ENCODE measurements around the gene BTNL3. TPM values are rescaled to one million over a fixed set of nuclear protein-coding genes. Genes with fewer than 3 reads are reported as not detected.

BTNL3 gene
- total and polyA plus RNA-seq, 9 of the 15 experiments (the other 6 are each of a cell fraction or from before 2014, with no cell fraction given) = 0.03 to 0.44 (median 0.04) TPM; not detected in 4

- Histone ChIP-seq H3K27me3 (ENCODE audit: control insufficient read depth in 2 of 2, insufficient read depth in 2 of 2, low read length in 2 of 2) (no peaks in the 10 kb centered on the region), H3K4me2 (ENCODE audit: insufficient read depth, low read length) (peak overlapping the region; percentile 99), H3K27ac (ENCODE audit: extremely low read depth, low read depth, low read length) (peak overlapping the region; percentile 89; the same call in 1 of the 3 replicates), H3K36me3 (ENCODE audit: control insufficient read depth, insufficient read depth, low read length) (peaks cover 34% of the 10 kb centered on the region), H3K9me3 (replicated peaks; ENCODE audit: control insufficient read depth, insufficient read depth, low read depth, low read length) (no peaks in the 10 kb centered on the region), H3K4me1 (replicated peaks in 1 of 2; ENCODE audit: control insufficient read depth in 2 of 2, insufficient read depth in 2 of 2, low read length in 2 of 2) (peaks cover 38 to 39% of the 10 kb centered on the region in 2 experiments), H3K9ac (ENCODE audit: insufficient read depth in 1 of 2, low read depth in 2 of 2, low read length in 2 of 2) (peak overlapping the region; percentile 70 to 97), H2AFZ (ENCODE audit: low read depth, low read length) (no peak overlapping the region), H3K79me2 (ENCODE audit: control insufficient read depth, insufficient read depth, low read length) (peaks cover 62% of the 10 kb centered on the region), H4K20me1 (replicated peaks; ENCODE audit: control insufficient read depth, insufficient read depth, low read length) (no peaks in the 10 kb centered on the region), H3K9me1 (ENCODE audit: control insufficient read depth, insufficient read depth, low read length) (no peaks in the 10 kb centered on the region), H3K4me3 (peak overlapping the region; percentile 84)
- no peak for FAIRE-seq
- 34% methylated on average over 6 of the region's 7 CpGs for whole genome bisulfite sequencing (ENCODE audit: insufficient coverage, low coverage, missing lambda C conversion rate)
- intact Hi-C loops (cut with micrococcal nuclease) (loop anchor here (5.0 kb wide), 1 partner anchor 272 kb away; no protein-coding TSS in a partner anchor), in situ Hi-C loops (cut with MboI) (no loop called here)
- ChIA-PET CTCF (ENCODE audit: low intra/inter-chr PET ratio) (no interaction called here), POLR2A (interaction anchor here (0.9 to 1.6 kb wide), 4 partner anchors 9 to 130 kb away, joined by 4 to 5 read pairs (median 4); no protein-coding TSS in a partner anchor)
- no peak for DNase-seq (ENCODE audit: extremely low read depth in 1 of 4, low spot score in 3 of 4)
- no TSS peak for BruUV-seq (replicated peaks)
- TF ChIP-seq LCOR (CRISPR knock-in tag; IDR thresholded peaks at IDR 0.05) (peak; percentile 0; the same call in 1 of the 2 replicates), ZNF740 (CRISPR knock-in tag; IDR thresholded peaks at IDR 0.05) (0 out of 2 replicates have a peak, but pooled peaks have one; percentile 12), ZNF740 (tag; IDR thresholded peaks at IDR 0.05) (no peak), ZBTB7A (IDR thresholded peaks at IDR 0.05; ENCODE audit: borderline replicate concordance, control insufficient read depth, low read depth, low read length) (0 out of 2 replicates have a peak, but pooled peaks have one; percentile 7), CCNT2 (IDR thresholded peaks at IDR 0.05; ENCODE audit: borderline replicate concordance, extremely low read depth, insufficient read length, low read depth, low read length) (peak; percentile 0), CEBPG (CRISPR knock-in tag; IDR thresholded peaks at IDR 0.05) (no peak), CEBPG (tag; conservative IDR thresholded peaks at IDR 0.05 in 1 of 2, IDR thresholded peaks at IDR 0.05 in 1 of 2) (no peak)
- no peak; the same call in 1 of the 3 replicates for ATAC-seq
Observed at GRCh38 chr5:181054138-181054537, 65.5 kb downstream of the BTNL3 start.
